Breast epithelium (tissue), 4 donors: ENCODE measurements around the gene KMT2D. TPM values are rescaled to one million over a fixed set of nuclear protein-coding genes. Genes with fewer than 3 reads are reported as not detected.

Source experiments
- DNase-seq, 2 donors: peaks; one replicate each; pipeline ENCODE4 v3.0.0-alpha.2; 2019; ENCODE audit warnings: low spot score in 2 of 2
- H3K27ac ChIP-seq, 2 donors: fragments of 200-600 bp; sonication (generic) in 1 of 2; one replicate each; pipeline ENCODE4 v1.5.1; 2016 to 2019; ENCODE audit warnings: mild to moderate bottlenecking in 1 of 2
- H3K27me3 ChIP-seq, 2 donors: fragments of 200-600 bp; sonication (generic) in 1 of 2; one replicate each; pipeline versions ENCODE4 v1.5.1 to v1.6.0; 2017 to 2019; ENCODE audit warnings: control low read depth in 1 of 2, mild to moderate bottlenecking in 1 of 2
- H3K36me3 ChIP-seq: fragments of 200-600 bp; one replicate; pipeline ENCODE4 v1.5.1; 2019
- H3K4me1 ChIP-seq, 2 donors: fragments of 200-600 bp; sonication (generic); one replicate each; pipeline ENCODE4 v1.5.1; 2016 to 2019; ENCODE audit warnings: control low read depth in 1 of 2
- H3K4me3 ChIP-seq, 3 donors: fragments of 200-600 bp; sonication (generic); 1 replicate in 2 of 3; 2 replicates in 1 of 3; pipeline ENCODE4 v1.5.1; 2016 to 2019; ENCODE audit warnings: mild to moderate bottlenecking in 3 of 3, moderate library complexity in 2 of 3
- H3K9me3 ChIP-seq, 2 donors: fragments of 200-600 bp; sonication (generic) in 1 of 2; one replicate each; pipeline ENCODE4 v1.5.1; 2016 to 2019; ENCODE audit warnings: control low read depth in 1 of 2
- CTCF ChIP-seq, 3 donors: fragments of 450-650 bp; IDR thresholded peaks; one replicate each; pipeline ENCODE4 v1.5.1; 2016 to 2017; ENCODE audit warnings: antibody characterized with exemption in 3 of 3, mild to moderate bottlenecking in 3 of 3, moderate library complexity in 3 of 3
- POLR2A ChIP-seq: fragments of 450-650 bp; IDR thresholded peaks from one replicate; pipeline ENCODE4 v1.6.1; 2016; ENCODE audit warnings: antibody characterized with exemption, mild to moderate bottlenecking, moderate library complexity
- POLR2AphosphoS5 ChIP-seq, 3 donors: sonication (generic); formaldehyde crosslinking; IDR thresholded peaks; one replicate each; pipeline ENCODE4 v1.6.1; 2017; ENCODE audit warnings: antibody characterized with exemption in 3 of 3
- intact Hi-C: fragments of 100-400 bp; cut with DNase I; formaldehyde crosslinking; loops from one replicate; pipeline ENCODE4 v1.15.1; 2023; ENCODE audit warnings: low total_unique reads
- total RNA-seq, 3 donors: library from RNA; depleted of rRNA; stranded (reverse); fragments of >200 nt; gene quantifications; one replicate each; pipeline ENCODE4 v1.1.0, GENCODE V29; 2016

Gene KMT2D
- total RNA-seq, 3 donors from 2014 or later: 35.4 to 51.4 (median 45.9) TPM

- no peak for DNase-seq
- H3K9me3 ChIP-seq: no peaks in the 10 kb centered on the region
- peaks cover 11 to 45% of the 10 kb centered on the region in 2 donors for H3K27me3 ChIP-seq
- TF ChIP-seq POLR2A (no peak), CTCF (IDR thresholded peaks at IDR 0.05) (no peak), POLR2AphosphoS5 (IDR thresholded peaks at IDR 0.05) (no peak)
- peaks cover 15 to 21% of the 10 kb centered on the region in 2 donors for H3K4me1 ChIP-seq
- intact Hi-C loops: no loop called here
- H3K4me3 ChIP-seq: peak overlapping the region in 2 of 3 donors; percentile 32 to 62
- H3K27ac ChIP-seq: no peak overlapping the region
- H3K36me3 ChIP-seq: peaks cover 4% of the 10 kb centered on the region
These were observed 34.4 kb upstream of the KMT2D start for GRCh38 chr12:49094975-49095365.

GRCh38 chr12:49094160-49094974, 33.8 kb upstream of the KMT2D start, which contains the start of gene DHH:
Gene DHH, minus strand, starts transcription at chr12:49094801. Its CDS starts 289 bp downstream, at chr12:49094512.
- no peak within 1 kb of the TSS for H3K27ac ChIP-seq
- peaks cover 18 to 27% of the 10 kb centered on the region in 2 donors for H3K4me1 ChIP-seq
- peak within 1 kb of the TSS; percentile 23 to 62 (median 32) for H3K4me3 ChIP-seq

GRCh38 chr12:49093792-49094159, 33.2 kb upstream of the KMT2D start:
- intact Hi-C loops: no loop called here
- no peak for DNase-seq
- Histone ChIP-seq H3K4me3 (peak overlapping the region; percentile 23 to 62 (median 32)), H3K4me1 (peaks cover 18 to 28% of the 10 kb centered on the region in 2 donors), H3K27me3 (peaks cover 11 to 57% of the 10 kb centered on the region in 2 donors), H3K9me3 (no peaks in the 10 kb centered on the region), H3K27ac (no peak overlapping the region), H3K36me3 (no peaks in the 10 kb centered on the region)
- no peak for TF ChIP-seq POLR2A
- TF ChIP-seq POLR2AphosphoS5 (IDR thresholded peaks at IDR 0.05): no peak
- TF ChIP-seq CTCF (IDR thresholded peaks at IDR 0.05): no peak

More at GRCh38 chr12:49094160-49094974, 33.8 kb upstream of the KMT2D start, which contains the start of gene DHH:
- Histone ChIP-seq H3K36me3 (no peaks in the 10 kb centered on the region), H3K27me3 (peaks cover 11 to 51% of the 10 kb centered on the region in 2 donors), H3K9me3 (no peaks in the 10 kb centered on the region)
- intact Hi-C loops: no loop called here
- DNase-seq: no peak
- TF ChIP-seq POLR2AphosphoS5 (IDR thresholded peaks at IDR 0.05) (no peak), POLR2A (no peak), CTCF (IDR thresholded peaks at IDR 0.05) (no peak)

GRCh38 chr12:49092816-49093406, 32.3 kb upstream of the KMT2D start:
- no peak for DNase-seq
- intact Hi-C loops: no loop called here
- no peak for TF ChIP-seq POLR2A
- no peaks in the 10 kb centered on the region for H3K36me3 ChIP-seq
- no peak overlapping the region for H3K4me3 ChIP-seq
- no peaks in the 10 kb centered on the region for H3K9me3 ChIP-seq
- H3K27me3 ChIP-seq: peaks cover 11 to 60% of the 10 kb centered on the region in 2 donors
- peaks cover 18 to 28% of the 10 kb centered on the region in 2 donors for H3K4me1 ChIP-seq
- H3K27ac ChIP-seq: no peak overlapping the region

- no peak for DNase-seq
- no peaks in the 10 kb centered on the region for H3K9me3 ChIP-seq
- peak in 1 of 3 donors; percentile 21 for TF ChIP-seq CTCF (IDR thresholded peaks at IDR 0.05)
- TF ChIP-seq POLR2AphosphoS5 (IDR thresholded peaks at IDR 0.05): no peak
- TF ChIP-seq POLR2A: no peak
- H3K4me3 ChIP-seq: peak overlapping the region; percentile 9 to 43 (median 27)
- no peak overlapping the region for H3K27ac ChIP-seq
- H3K36me3 ChIP-seq: no peaks in the 10 kb centered on the region
- intact Hi-C loops: no loop called here
- H3K27me3 ChIP-seq: peaks cover 11 to 60% of the 10 kb centered on the region in 2 donors
- H3K4me1 ChIP-seq: peaks cover 18 to 28% of the 10 kb centered on the region in 2 donors
These were observed 31.7 kb upstream of the KMT2D start for GRCh38 chr12:49092086-49092815.
